Neural progenitor cell (in vitro differentiated cells): Measurements from ENCODE around the gene TMBIM6.

Source experiments
- EZH2 ChIP-seq: fragments of 200-600 bp; sonication (generic); IDR thresholded peaks from 2 replicates; pipeline ENCODE4 v1.6.1; 2017; ENCODE audit warnings: antibody characterized with exemption, mild to moderate bottlenecking, moderate library complexity
- EZH2phosphoT487 ChIP-seq: fragments of 200-600 bp; sonication (generic); IDR thresholded peaks from 2 replicates; pipeline ENCODE4 v1.6.1; 2017; ENCODE audit warnings: antibody characterized with exemption
- TF ChIP-seq, protein P1 (sequence below): fragments of 200-600 bp; sonication (generic); IDR thresholded peaks from 2 replicates; pipeline ENCODE4 v1.5.1; 2017; ENCODE audit warnings: antibody characterized with exemption, mild to moderate bottlenecking

GRCh38 chr12:49791700-49792099, 50.3 kb downstream of the TMBIM6 start:
- TF ChIP-seq, protein P1, sequence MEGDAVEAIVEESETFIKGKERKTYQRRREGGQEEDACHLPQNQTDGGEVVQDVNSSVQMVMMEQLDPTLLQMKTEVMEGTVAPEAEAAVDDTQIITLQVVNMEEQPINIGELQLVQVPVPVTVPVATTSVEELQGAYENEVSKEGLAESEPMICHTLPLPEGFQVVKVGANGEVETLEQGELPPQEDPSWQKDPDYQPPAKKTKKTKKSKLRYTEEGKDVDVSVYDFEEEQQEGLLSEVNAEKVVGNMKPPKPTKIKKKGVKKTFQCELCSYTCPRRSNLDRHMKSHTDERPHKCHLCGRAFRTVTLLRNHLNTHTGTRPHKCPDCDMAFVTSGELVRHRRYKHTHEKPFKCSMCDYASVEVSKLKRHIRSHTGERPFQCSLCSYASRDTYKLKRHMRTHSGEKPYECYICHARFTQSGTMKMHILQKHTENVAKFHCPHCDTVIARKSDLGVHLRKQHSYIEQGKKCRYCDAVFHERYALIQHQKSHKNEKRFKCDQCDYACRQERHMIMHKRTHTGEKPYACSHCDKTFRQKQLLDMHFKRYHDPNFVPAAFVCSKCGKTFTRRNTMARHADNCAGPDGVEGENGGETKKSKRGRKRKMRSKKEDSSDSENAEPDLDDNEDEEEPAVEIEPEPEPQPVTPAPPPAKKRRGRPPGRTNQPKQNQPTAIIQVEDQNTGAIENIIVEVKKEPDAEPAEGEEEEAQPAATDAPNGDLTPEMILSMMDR = no peak
- TF ChIP-seq EZH2 (no peak), EZH2phosphoT487 (no peak)
